Motor neuron (in vitro differentiated cells): ENCODE measurements around the gene TMCC3. TPM values are rescaled to one million over a fixed set of nuclear protein-coding genes. Genes with fewer than 3 reads are reported as not detected.
A peak's percentile ranks its signal among the peaks of the same experiment; 100 is the strongest.

Source experiments
- ATAC-seq, 8 experiments: fragments of 200-7000 bp; cut with Tn5 transposase; replicated peaks in 6 of 8; 2 replicates each; pipeline ENCODE4 v1.8.0; 2021; ENCODE audit warnings: mild to moderate bottlenecking in 8 of 8, moderate library complexity in 8 of 8
- H3K27ac ChIP-seq, 2 donors: fragments of 250-450 bp; sonication (Bioruptor Pico); 2 replicates each; pipeline ENCODE4 v1.9.0; 2021; ENCODE audit warnings: antibody characterized with exemption in 2 of 2, mild to moderate bottlenecking in 2 of 2, moderate library complexity in 1 of 2
- H3K4me1 ChIP-seq, 2 donors: fragments of 250-450 bp; sonication (Bioruptor Pico); replicated peaks in 1 of 2; 2 replicates each; pipeline ENCODE4 v1.6.1; 2021; ENCODE audit warnings: antibody characterized with exemption in 2 of 2, mild to moderate bottlenecking in 2 of 2, moderate library complexity in 1 of 2
- H3K4me3 ChIP-seq, 5 donors: fragments of 250-450 bp; sonication (Bioruptor Pico); 2 replicates each; pipeline ENCODE4 v1.9.0; 2021; ENCODE audit warnings: antibody characterized with exemption in 5 of 5, mild to moderate bottlenecking in 5 of 5, moderate library complexity in 4 of 5
- WGBS, 10 experiments: fragments of 450-650 bp; shearing (Covaris generic); methylation state at CpG; one replicate each; pipeline ENCODE4 v1.0.0; 2022; 5-methylcytosine and 5-hydroxymethylcytosine counted together
- in situ Hi-C, 9 experiments: fragments of 400-800 bp; cut with MboI; loops; one replicate each; pipeline ENCODE4 v1.15.0; 2021; ENCODE audit warnings: low sequenced_read_pairs in 9 of 9, low pct_unique_long_range_greater_than_20kb in 2 of 9; ENCODE audit not compliant: unreplicated experiment in 9 of 9
- total RNA-seq, 8 experiments: library from RNA; unstranded; fragments of 300-600 nt; gene quantifications; 2 replicates each; pipeline versions ENCODE4 v1.2.3 to v1.2.4, GENCODE V29; 2022

Gene TMCC3
- total RNA-seq, 8 experiments from 2014 or later = 1.6 to 29.3 (median 2.0) TPM

- WGBS, 10 experiments = 52 to 100% (median 83%) methylated on average over 2 to 7 of the region's 7 CpGs; no CpG with 5 or more reads in 3 of the 10 experiments
- in situ Hi-C loops = no loop called here
- peaks cover 0 to under 1% of the 10 kb centered on the region in 2 donors for H3K4me1 ChIP-seq
Measured at GRCh38 chr12:94684416-94685142, 34.2 kb upstream of the TMCC3 start.

GRCh38 chr12:94679554-94680195 is 29.3 kb upstream of the TMCC3 start:
- Histone ChIP-seq H3K4me1 (peaks cover 0 to 2% of the 10 kb centered on the region in 2 donors), H3K4me3 (no peak overlapping the region), H3K27ac (no peak overlapping the region)
- in situ Hi-C loops = no loop called here
- ATAC-seq = no peak
- 50 to 92% (median 87%) methylated on average over 2 to 4 of the region's 4 CpGs; no CpG with 5 or more reads in 1 of the 10 experiments for WGBS, 10 experiments

More at GRCh38 chr12:94684416-94685142, 34.2 kb upstream of the TMCC3 start:
- peak in 3 of 8 experiments; percentile 84 to 90 (median 85) for ATAC-seq
- Histone ChIP-seq H3K4me3 (no peak overlapping the region), H3K27ac (no peak overlapping the region)

- H3K4me1 ChIP-seq = peaks cover 0 to 4% of the 10 kb centered on the region in 2 donors
- 0 to 97% (median 71%) methylated on average over 1 to 6 of the region's 6 CpGs; no CpG with 5 or more reads in 4 of the 10 experiments for WGBS, 10 experiments
- H3K27ac ChIP-seq = no peak overlapping the region
- in situ Hi-C loops = no loop called here
- no peak overlapping the region for H3K4me3 ChIP-seq
- peak in 3 of 8 experiments; percentile 72 to 92 (median 83) for ATAC-seq
Measured at GRCh38 chr12:94678849-94679248, 28.5 kb upstream of the TMCC3 start.

- no peak overlapping the region for H3K4me3 ChIP-seq
- peaks cover 0 to 9% of the 10 kb centered on the region in 2 donors for H3K4me1 ChIP-seq
- peak in 3 of 8 experiments; percentile 48 to 65 (median 57) for ATAC-seq
- WGBS, 10 experiments = 40 to 100% (median 54%) methylated on average over 1 to 2 of the region's 9 CpGs; no CpG with 5 or more reads in 7 of the 10 experiments
- in situ Hi-C loops = no loop called here
- H3K27ac ChIP-seq = no peak overlapping the region
Measured at GRCh38 chr12:94678379-94678778, 28.0 kb upstream of the TMCC3 start.

GRCh38 chr12:94677778-94678177 is 27.4 kb upstream of the TMCC3 start:
- Histone ChIP-seq H3K4me3 (no peak overlapping the region), H3K4me1 (peaks cover 0 to 11% of the 10 kb centered on the region in 2 donors), H3K27ac (no peak overlapping the region)
- in situ Hi-C loops = no loop called here
- no peak for ATAC-seq
- WGBS, 10 experiments = 67 to 100% (median 80%) methylated on average over 1 of the region's 1 CpG; no CpG with 5 or more reads in 7 of the 10 experiments

GRCh38 chr12:94676922-94677321 is 26.6 kb upstream of the TMCC3 start:
- H3K27ac ChIP-seq = no peak overlapping the region
- no peak overlapping the region for H3K4me3 ChIP-seq
- no peak for ATAC-seq
- in situ Hi-C loops = no loop called here
- 71 to 100% (median 89%) methylated on average over 1 to 2 of the region's 2 CpGs; no CpG with 5 or more reads in 1 of the 10 experiments for WGBS, 10 experiments
- peaks cover 0 to 11% of the 10 kb centered on the region in 2 donors for H3K4me1 ChIP-seq

GRCh38 chr12:94676031-94676641 is 25.8 kb upstream of the TMCC3 start:
- in situ Hi-C loops = no loop called here
- Histone ChIP-seq H3K4me1 (peaks cover 0 to 11% of the 10 kb centered on the region in 2 donors), H3K27ac (no peak overlapping the region), H3K4me3 (no peak overlapping the region)
- 62 to 100% (median 80%) methylated on average over 1 to 9 of the region's 9 CpGs; no CpG with 5 or more reads in 1 of the 10 experiments for WGBS, 10 experiments
- no peak for ATAC-seq

- in situ Hi-C loops = no loop called here
- H3K27ac ChIP-seq = no peak overlapping the region
- no peak overlapping the region for H3K4me3 ChIP-seq
- peaks cover 0 to 11% of the 10 kb centered on the region in 2 donors for H3K4me1 ChIP-seq
- peak in 3 of 8 experiments; percentile 10 to 56 (median 37) for ATAC-seq
- 6 to 83% (median 73%) methylated on average over 2 to 6 of the region's 6 CpGs; no CpG with 5 or more reads in 1 of the 10 experiments for WGBS, 10 experiments
Measured at GRCh38 chr12:94674835-94675234, 24.5 kb upstream of the TMCC3 start.

- no peak for ATAC-seq
- Histone ChIP-seq H3K4me3 (no peak overlapping the region), H3K27ac (no peak overlapping the region), H3K4me1 (peaks cover 0 to 11% of the 10 kb centered on the region in 2 donors)
- in situ Hi-C loops = no loop called here
- 0 to 88% (median 57%) methylated on average over 1 to 2 of the region's 2 CpGs; no CpG with 5 or more reads in 3 of the 10 experiments for WGBS, 10 experiments
Measured at GRCh38 chr12:94674051-94674451, 23.7 kb upstream of the TMCC3 start.

GRCh38 chr12:94673496-94673895 is 23.1 kb upstream of the TMCC3 start:
- in situ Hi-C loops = no loop called here
- 54 to 100% (median 66%) methylated on average over 1 to 4 of the region's 4 CpGs for WGBS, 10 experiments
- H3K4me3 ChIP-seq = no peak overlapping the region
- no peak overlapping the region for H3K27ac ChIP-seq
- no peak for ATAC-seq
- H3K4me1 ChIP-seq = peaks cover 0 to 11% of the 10 kb centered on the region in 2 donors

- Histone ChIP-seq H3K27ac (no peak overlapping the region), H3K4me1 (peaks cover 0 to 20% of the 10 kb centered on the region in 2 donors), H3K4me3 (no peak overlapping the region)
- ATAC-seq = no peak
- in situ Hi-C loops = no loop called here
- 13 to 100% (median 67%) methylated on average over 1 of the region's 1 CpG; no CpG with 5 or more reads in 4 of the 10 experiments for WGBS, 10 experiments
Measured at GRCh38 chr12:94671917-94672316, 21.6 kb upstream of the TMCC3 start.

GRCh38 chr12:94670898-94671297 is 20.5 kb upstream of the TMCC3 start:
- ATAC-seq = no peak

GRCh38 chr12:94670075-94670474 is 19.7 kb upstream of the TMCC3 start:
- WGBS, 10 experiments = 50 to 100% (median 91%) methylated on average over 2 to 6 of the region's 6 CpGs; no CpG with 5 or more reads in 2 of the 10 experiments
- no peak overlapping the region for H3K27ac ChIP-seq
- H3K4me1 ChIP-seq = peaks cover 0 to 21% of the 10 kb centered on the region in 2 donors
- no peak overlapping the region for H3K4me3 ChIP-seq
- no peak for ATAC-seq
- in situ Hi-C loops = no loop called here

More at GRCh38 chr12:94670898-94671297, 20.5 kb upstream of the TMCC3 start:
- H3K4me1 ChIP-seq = peaks cover 0 to 21% of the 10 kb centered on the region in 2 donors
- H3K4me3 ChIP-seq = no peak overlapping the region
- 83 to 100% (median 100%) methylated on average over 1 of the region's 2 CpGs; no CpG with 5 or more reads in 5 of the 10 experiments for WGBS, 10 experiments
- H3K27ac ChIP-seq = no peak overlapping the region
- in situ Hi-C loops = no loop called here
